GM12878 (cell line): Measurements from ENCODE around the gene ACSF3. TPM values are rescaled to one million over a fixed set of nuclear protein-coding genes. Genes with fewer than 3 reads are reported as not detected.

Source experiments
- ATAC-seq: fragments of 200-7000 bp; cut with Tn5 transposase; 3 replicates; pipeline ENCODE4 v1.9.1; 2020; ENCODE audit warnings: mild to moderate bottlenecking, moderate library complexity
- BruUV-seq: library from RNA; stranded (reverse); fragments of 400-500 nt; replicated peaks from 2 replicates; lab custom pipeline; 2021; lab: Mats Ljungman, UMichigan
- CTCF ChIA-PET: fragments of 300-600 bp; sonication (Branson Sonifier 250); formaldehyde crosslinking; extraction: SDS; loops from one replicate; lab custom pipeline; 2021; ENCODE audit warnings: inconsistent platforms; lab: Yijun Ruan, JAX
- POLR2A ChIA-PET: fragments of 350-600 bp; formaldehyde crosslinking; extraction: SDS; loops from one replicate; lab custom pipeline; 2021; ENCODE audit warnings: inconsistent platforms; lab: Charles Lee
- RAD21 ChIA-PET: fragments of 300-600 bp; sonication (Branson Sonifier 250); formaldehyde crosslinking; loops from one replicate; lab custom pipeline; 2023; ENCODE audit warnings: antibody characterized with exemption; ENCODE audit not compliant: unreplicated experiment; lab: Charles Lee
- SMC1A ChIA-PET: fragments of 300-600 bp; sonication (Branson Sonifier 250); formaldehyde crosslinking; loops from one replicate; lab custom pipeline; 2023; ENCODE audit not compliant: unreplicated experiment, uncharacterized antibody; lab: Charles Lee
- DNase-seq: peaks from one replicate; pipeline ENCODE4 v3.0.0-alpha.2; 2011; ENCODE audit warnings: low read depth, low spot score
- FAIRE-seq: peaks from 3 replicates; lab custom pipeline; 2011; peaks lifted over from hg19 to GRCh38; lab: Jason Lieb, UNC
- H2AFZ ChIP-seq: 2 replicates; pipeline ENCODE4 v1.6.0; 2011; ENCODE audit warnings: low read depth, low read length, control low read depth; ENCODE audit not compliant: control insufficient read depth
- H3K27ac ChIP-seq: 2 replicates; pipeline ENCODE4 v1.5.1; 2011; ENCODE audit warnings: control low read depth; ENCODE audit not compliant: control insufficient read depth, insufficient read depth
- H3K27me3 ChIP-seq, 2 experiments: replicated peaks in 1 of 2; 2 replicates each; pipeline versions ENCODE4 v1.6.0 to v1.6.1; 2011; ENCODE audit warnings: low read length in 1 of 2; ENCODE audit not compliant: control insufficient read depth in 2 of 2, insufficient read depth in 2 of 2
- H3K36me3 ChIP-seq, 2 experiments: 2 replicates each; pipeline ENCODE4 v1.5.1; 2011; ENCODE audit warnings: low read length in 1 of 2; ENCODE audit not compliant: control insufficient read depth in 2 of 2, insufficient read depth in 2 of 2
- H3K4me1 ChIP-seq: 2 replicates; pipeline ENCODE4 v1.6.1; 2011; ENCODE audit warnings: mild to moderate bottlenecking, low read length, moderate library complexity, mixed read lengths; ENCODE audit not compliant: control insufficient read depth, insufficient read depth
- H3K4me2 ChIP-seq: 2 replicates; pipeline ENCODE4 v1.6.0; 2011; ENCODE audit warnings: control low read depth; ENCODE audit not compliant: control insufficient read depth, insufficient read depth
- H3K4me3 ChIP-seq: fragments of 200-600 bp; sonication (generic); 2 replicates; pipeline ENCODE4 v1.5.1; 2016
- H3K79me2 ChIP-seq: 2 replicates; pipeline ENCODE4 v1.6.0; 2011; ENCODE audit warnings: low read length; ENCODE audit not compliant: control insufficient read depth, insufficient read depth
- H3K9ac ChIP-seq: 2 replicates; pipeline ENCODE4 v1.8.0; 2011; ENCODE audit warnings: low read length, control low read depth, mixed read lengths; ENCODE audit not compliant: control insufficient read depth, insufficient read depth
- H3K9me3 ChIP-seq: replicated peaks from 3 replicates; pipeline ENCODE4 v1.5.1; 2011; ENCODE audit warnings: mild to moderate bottlenecking, low read length; ENCODE audit not compliant: control insufficient read depth, insufficient read depth
- H4K20me1 ChIP-seq: 2 replicates; pipeline ENCODE4 v1.6.0; 2011; ENCODE audit not compliant: control insufficient read depth, insufficient read depth
- HDAC2 ChIP-seq: fragments of 200-600 bp; sonication (generic); IDR thresholded peaks from 2 replicates; pipeline ENCODE4 v1.6.1; 2017
- JUND ChIP-seq: IDR thresholded peaks from 2 replicates; pipeline ENCODE4 v1.6.1; 2012; ENCODE audit warnings: low read depth, mild to moderate bottlenecking, low read length, improper control_type of control experiment, moderate library complexity
- MXI1 ChIP-seq: fragments of 150-350 bp; IDR thresholded peaks from 2 replicates; pipeline ENCODE4 v1.6.1; 2011; ENCODE audit warnings: low read depth, mild to moderate bottlenecking, inconsistent platforms, low read length, improper control_type of control experiment
- ZNF687 ChIP-seq: fragments of 450-650 bp; IDR thresholded peaks from 2 replicates; pipeline ENCODE4 v1.6.1; 2017; ENCODE audit warnings: mild to moderate bottlenecking, moderate library complexity
- WGBS: methylation state at CpG from one replicate; pipeline ENCODE4 v1.1.6; 2016; ENCODE audit warnings: low lambda C conversion rate; ENCODE audit not compliant: insufficient replicate concordance, insufficient coverage; ENCODE audit errors: missing lambda C conversion rate; 5-methylcytosine and 5-hydroxymethylcytosine counted together
- in situ Hi-C: fragments of 300-500 bp; cut with MboI; formaldehyde crosslinking; loops from 9 replicates; pipeline ENCODE4 v1.14.3; 2018; ENCODE audit warnings: mixed read lengths
- intact Hi-C: fragments of 100-400 bp; cut with micrococcal nuclease; formaldehyde crosslinking; loops from one replicate; pipeline ENCODE4 v1.14.2; 2022; ENCODE audit not compliant: unreplicated experiment
- polyA plus RNA-seq, 11 experiments: library from polyadenylated mRNA; depleted of rRNA in 4 of 11; unstranded in 6 of 11; stranded (reverse) in 5 of 11; fragments of >200 nt; fragmentation: Nextera tagmentation in 4 of 11; fragmentation: Illumina TruSeq in 1 of 11; extraction: Ambion mirVana in 4 of 11; extraction: Trizol in 1 of 11; gene quantifications; 1 replicate in 1 of 11; 2 replicates in 10 of 11; pipeline versions ENCODE4 v1.2.1 to v1.2.3, GENCODE V29; 2011 to 2016; ENCODE audit warnings: inconsistent platforms in 2 of 11, missing spikeins in 2 of 11, low read depth in 1 of 11
- total RNA-seq, 4 experiments: library from RNA; depleted of rRNA in 3 of 4; stranded (reverse); fragments of >200 nt in 3 of 4; fragmentation: Illumina TruSeq in 1 of 4; extraction: Trizol in 1 of 4; gene quantifications; 2 replicates each; pipeline versions ENCODE4 v1.2.1 to v1.2.3, GENCODE V29; 2013 to 2021
- TF ChIP-seq, protein P1 (sequence below): fragments of 450-650 bp; formaldehyde crosslinking; IDR thresholded peaks from 2 replicates; pipeline ENCODE4 v1.4.0; 2020; ENCODE audit warnings: mild to moderate bottlenecking, moderate library complexity
- TF ChIP-seq, protein P2 (sequence below): fragments of 450-650 bp; IDR thresholded peaks from 2 replicates; pipeline ENCODE4 v1.6.1; 2016; ENCODE audit warnings: mild to moderate bottlenecking, moderate library complexity, borderline replicate concordance
- TF ChIP-seq, protein P3 (sequence below): fragments of 150-350 bp; IDR thresholded peaks from 2 replicates; pipeline ENCODE4 v1.6.1; 2014; ENCODE audit warnings: mild to moderate bottlenecking, low read depth, low read length

ACSF3 gene
- total and polyA plus RNA-seq, 10 of the 15 experiments (the other 5 are each of a cell fraction or from before 2014, with no cell fraction given): 1.0 to 44.4 (median 25.8) TPM

DNA sequence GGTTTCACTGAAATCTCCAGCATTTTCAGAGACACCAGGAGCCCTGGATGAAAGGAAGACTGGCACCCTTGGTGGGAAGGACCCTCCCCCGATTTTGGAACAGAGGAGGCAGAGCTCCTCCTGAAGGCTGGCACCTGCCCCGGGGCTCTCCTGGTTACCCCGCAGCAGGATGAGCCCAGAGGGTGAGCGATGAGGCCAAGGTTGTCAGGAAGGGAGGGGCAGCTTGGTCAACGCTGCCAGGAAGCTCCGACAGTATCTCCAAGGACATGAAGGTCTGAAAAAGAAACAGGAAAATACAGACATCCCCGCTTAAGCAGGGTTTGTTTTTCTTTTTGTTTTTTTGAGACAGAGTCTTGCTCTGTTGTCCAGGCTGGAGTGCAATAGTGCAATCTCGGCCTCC lies 15.5 kb upstream of the ACSF3 start (continued):
- TF ChIP-seq, protein P1, sequence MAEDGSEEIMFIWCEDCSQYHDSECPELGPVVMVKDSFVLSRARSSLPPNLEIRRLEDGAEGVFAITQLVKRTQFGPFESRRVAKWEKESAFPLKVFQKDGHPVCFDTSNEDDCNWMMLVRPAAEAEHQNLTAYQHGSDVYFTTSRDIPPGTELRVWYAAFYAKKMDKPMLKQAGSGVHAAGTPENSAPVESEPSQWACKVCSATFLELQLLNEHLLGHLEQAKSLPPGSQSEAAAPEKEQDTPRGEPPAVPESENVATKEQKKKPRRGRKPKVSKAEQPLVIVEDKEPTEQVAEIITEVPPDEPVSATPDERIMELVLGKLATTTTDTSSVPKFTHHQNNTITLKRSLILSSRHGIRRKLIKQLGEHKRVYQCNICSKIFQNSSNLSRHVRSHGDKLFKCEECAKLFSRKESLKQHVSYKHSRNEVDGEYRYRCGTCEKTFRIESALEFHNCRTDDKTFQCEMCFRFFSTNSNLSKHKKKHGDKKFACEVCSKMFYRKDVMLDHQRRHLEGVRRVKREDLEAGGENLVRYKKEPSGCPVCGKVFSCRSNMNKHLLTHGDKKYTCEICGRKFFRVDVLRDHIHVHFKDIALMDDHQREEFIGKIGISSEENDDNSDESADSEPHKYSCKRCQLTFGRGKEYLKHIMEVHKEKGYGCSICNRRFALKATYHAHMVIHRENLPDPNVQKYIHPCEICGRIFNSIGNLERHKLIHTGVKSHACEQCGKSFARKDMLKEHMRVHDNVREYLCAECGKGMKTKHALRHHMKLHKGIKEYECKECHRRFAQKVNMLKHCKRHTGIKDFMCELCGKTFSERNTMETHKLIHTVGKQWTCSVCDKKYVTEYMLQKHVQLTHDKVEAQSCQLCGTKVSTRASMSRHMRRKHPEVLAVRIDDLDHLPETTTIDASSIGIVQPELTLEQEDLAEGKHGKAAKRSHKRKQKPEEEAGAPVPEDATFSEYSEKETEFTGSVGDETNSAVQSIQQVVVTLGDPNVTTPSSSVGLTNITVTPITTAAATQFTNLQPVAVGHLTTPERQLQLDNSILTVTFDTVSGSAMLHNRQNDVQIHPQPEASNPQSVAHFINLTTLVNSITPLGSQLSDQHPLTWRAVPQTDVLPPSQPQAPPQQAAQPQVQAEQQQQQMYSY (CRISPR knock-in tag): no peak
- TF ChIP-seq HDAC2: no peak

- no peak overlapping the region for H3K4me3 ChIP-seq
- H2AFZ ChIP-seq: no peak overlapping the region
- no peak for FAIRE-seq
- CTCF ChIA-PET: no interaction called here
- WGBS: 62% methylated on average over 19 of the region's 19 CpGs
- POLR2A ChIA-PET: no interaction called here
- H3K27me3 ChIP-seq: no peaks in the 10 kb centered on the region; a peak in 1 of 4 replicates
- DNase-seq: no peak
- H3K9ac ChIP-seq: no peak overlapping the region
- H4K20me1 ChIP-seq: no peaks in the 10 kb centered on the region
- RAD21 ChIA-PET: no interaction called here
- SMC1A ChIA-PET: no interaction called here
- no TSS peak for BruUV-seq
- no peak overlapping the region for H3K27ac ChIP-seq
- H3K79me2 ChIP-seq: no peaks in the 10 kb centered on the region
- peaks cover 7% of the 10 kb centered on the region; the same call in 2 of the 3 replicates for H3K9me3 ChIP-seq
- no peaks in the 10 kb centered on the region for H3K36me3 ChIP-seq
- no peaks in the 10 kb centered on the region for H3K4me1 ChIP-seq
- in situ Hi-C loops: no loop called here
- intact Hi-C loops: no loop called here
- TF ChIP-seq, protein P2, sequence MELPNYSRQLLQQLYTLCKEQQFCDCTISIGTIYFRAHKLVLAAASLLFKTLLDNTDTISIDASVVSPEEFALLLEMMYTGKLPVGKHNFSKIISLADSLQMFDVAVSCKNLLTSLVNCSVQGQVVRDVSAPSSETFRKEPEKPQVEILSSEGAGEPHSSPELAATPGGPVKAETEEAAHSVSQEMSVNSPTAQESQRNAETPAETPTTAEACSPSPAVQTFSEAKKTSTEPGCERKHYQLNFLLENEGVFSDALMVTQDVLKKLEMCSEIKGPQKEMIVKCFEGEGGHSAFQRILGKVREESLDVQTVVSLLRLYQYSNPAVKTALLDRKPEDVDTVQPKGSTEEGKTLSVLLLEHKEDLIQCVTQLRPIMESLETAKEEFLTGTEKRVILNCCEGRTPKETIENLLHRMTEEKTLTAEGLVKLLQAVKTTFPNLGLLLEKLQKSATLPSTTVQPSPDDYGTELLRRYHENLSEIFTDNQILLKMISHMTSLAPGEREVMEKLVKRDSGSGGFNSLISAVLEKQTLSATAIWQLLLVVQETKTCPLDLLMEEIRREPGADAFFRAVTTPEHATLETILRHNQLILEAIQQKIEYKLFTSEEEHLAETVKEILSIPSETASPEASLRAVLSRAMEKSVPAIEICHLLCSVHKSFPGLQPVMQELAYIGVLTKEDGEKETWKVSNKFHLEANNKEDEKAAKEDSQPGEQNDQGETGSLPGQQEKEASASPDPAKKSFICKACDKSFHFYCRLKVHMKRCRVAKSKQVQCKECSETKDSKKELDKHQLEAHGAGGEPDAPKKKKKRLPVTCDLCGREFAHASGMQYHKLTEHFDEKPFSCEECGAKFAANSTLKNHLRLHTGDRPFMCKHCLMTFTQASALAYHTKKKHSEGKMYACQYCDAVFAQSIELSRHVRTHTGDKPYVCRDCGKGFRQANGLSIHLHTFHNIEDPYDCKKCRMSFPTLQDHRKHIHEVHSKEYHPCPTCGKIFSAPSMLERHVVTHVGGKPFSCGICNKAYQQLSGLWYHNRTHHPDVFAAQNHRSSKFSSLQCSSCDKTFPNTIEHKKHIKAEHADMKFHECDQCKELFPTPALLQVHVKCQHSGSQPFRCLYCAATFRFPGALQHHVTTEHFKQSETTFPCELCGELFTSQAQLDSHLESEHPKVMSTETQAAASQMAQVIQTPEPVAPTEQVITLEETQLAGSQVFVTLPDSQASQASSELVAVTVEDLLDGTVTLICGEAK: no peak
- TF ChIP-seq ZNF687: no peak
- TF ChIP-seq, protein P3, sequence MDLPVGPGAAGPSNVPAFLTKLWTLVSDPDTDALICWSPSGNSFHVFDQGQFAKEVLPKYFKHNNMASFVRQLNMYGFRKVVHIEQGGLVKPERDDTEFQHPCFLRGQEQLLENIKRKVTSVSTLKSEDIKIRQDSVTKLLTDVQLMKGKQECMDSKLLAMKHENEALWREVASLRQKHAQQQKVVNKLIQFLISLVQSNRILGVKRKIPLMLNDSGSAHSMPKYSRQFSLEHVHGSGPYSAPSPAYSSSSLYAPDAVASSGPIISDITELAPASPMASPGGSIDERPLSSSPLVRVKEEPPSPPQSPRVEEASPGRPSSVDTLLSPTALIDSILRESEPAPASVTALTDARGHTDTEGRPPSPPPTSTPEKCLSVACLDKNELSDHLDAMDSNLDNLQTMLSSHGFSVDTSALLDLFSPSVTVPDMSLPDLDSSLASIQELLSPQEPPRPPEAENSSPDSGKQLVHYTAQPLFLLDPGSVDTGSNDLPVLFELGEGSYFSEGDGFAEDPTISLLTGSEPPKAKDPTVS: no peak
- TF ChIP-seq JUND: no peak
- TF ChIP-seq MXI1: no peak
- TF ChIP-seq, all 136 proteins: peak for 0
- no peak overlapping the region for H3K4me2 ChIP-seq
- no peak for ATAC-seq
These were observed 14.1 kb upstream of the ACSF3 start for GRCh38 chr16:89079434-89079980.
